Measurements from ENCODE around the gene PLEKHG2. TPM values are rescaled to one million over a fixed set of nuclear protein-coding genes. Genes with fewer than 3 reads are reported as not detected.

Gene PLEKHG2
- total RNA-seq, 1 donor from 2014 or later, result 22.3 TPM

- TF ChIP-seq, protein P1, sequence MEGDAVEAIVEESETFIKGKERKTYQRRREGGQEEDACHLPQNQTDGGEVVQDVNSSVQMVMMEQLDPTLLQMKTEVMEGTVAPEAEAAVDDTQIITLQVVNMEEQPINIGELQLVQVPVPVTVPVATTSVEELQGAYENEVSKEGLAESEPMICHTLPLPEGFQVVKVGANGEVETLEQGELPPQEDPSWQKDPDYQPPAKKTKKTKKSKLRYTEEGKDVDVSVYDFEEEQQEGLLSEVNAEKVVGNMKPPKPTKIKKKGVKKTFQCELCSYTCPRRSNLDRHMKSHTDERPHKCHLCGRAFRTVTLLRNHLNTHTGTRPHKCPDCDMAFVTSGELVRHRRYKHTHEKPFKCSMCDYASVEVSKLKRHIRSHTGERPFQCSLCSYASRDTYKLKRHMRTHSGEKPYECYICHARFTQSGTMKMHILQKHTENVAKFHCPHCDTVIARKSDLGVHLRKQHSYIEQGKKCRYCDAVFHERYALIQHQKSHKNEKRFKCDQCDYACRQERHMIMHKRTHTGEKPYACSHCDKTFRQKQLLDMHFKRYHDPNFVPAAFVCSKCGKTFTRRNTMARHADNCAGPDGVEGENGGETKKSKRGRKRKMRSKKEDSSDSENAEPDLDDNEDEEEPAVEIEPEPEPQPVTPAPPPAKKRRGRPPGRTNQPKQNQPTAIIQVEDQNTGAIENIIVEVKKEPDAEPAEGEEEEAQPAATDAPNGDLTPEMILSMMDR (conservative IDR thresholded peaks at IDR 0.05; ENCODE audit: low read depth, low read length), result no peak
- no peak for DNase-seq (ENCODE audit: low read depth)
- peak overlapping the region; percentile 80 for H3K4me3 ChIP-seq (ENCODE audit: low read depth, low read length)
These were observed 3.9 kb upstream of the PLEKHG2 start for GRCh38 chr19:39408392-39409207.

DNA sequence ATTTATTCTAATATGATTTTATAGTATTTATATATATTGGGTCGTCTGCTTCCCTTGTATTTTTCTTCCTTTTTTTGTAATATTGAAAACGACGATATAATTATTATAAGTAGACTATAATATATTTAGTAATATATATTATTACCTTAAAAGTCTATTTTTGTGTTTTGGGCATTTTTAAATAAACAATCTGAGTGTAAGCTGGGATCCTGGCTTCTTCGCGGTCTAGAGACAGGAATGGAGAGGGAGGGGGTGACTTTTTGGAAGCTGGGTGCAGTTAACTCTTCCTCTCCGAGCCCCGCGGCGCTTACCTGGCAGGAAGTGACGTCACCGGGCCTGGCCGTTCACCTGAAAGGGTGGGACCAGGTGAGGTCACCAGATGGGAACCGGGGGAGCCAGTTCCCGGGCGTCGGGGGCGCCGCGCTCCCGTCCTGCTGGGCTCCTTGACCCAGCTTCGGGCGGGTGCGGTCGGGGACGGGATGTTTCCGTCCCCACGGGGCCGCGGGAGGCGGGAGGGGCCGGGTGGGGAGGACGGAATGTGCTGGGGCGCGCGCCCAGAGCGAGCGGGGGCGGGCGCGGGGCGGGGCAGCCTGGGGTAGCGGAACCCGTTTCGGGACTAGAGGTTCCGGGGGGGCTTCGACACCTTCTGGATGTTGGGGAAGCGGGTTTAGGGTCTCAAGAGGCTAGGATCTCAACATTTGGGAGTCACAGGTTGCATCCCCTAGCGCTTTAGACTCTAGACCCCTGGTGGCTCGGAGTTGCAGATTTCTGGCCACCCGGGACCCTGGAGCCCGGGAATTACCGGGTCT lies 3.1 kb upstream of the PLEKHG2 start:
- TF ChIP-seq, protein P1 (conservative IDR thresholded peaks at IDR 0.05; ENCODE audit: low read depth, low read length), result no peak
- peak overlapping the region; percentile 80 for H3K4me3 ChIP-seq (ENCODE audit: low read depth, low read length)
- DNase-seq (ENCODE audit: low read depth), result no peak

DNA sequence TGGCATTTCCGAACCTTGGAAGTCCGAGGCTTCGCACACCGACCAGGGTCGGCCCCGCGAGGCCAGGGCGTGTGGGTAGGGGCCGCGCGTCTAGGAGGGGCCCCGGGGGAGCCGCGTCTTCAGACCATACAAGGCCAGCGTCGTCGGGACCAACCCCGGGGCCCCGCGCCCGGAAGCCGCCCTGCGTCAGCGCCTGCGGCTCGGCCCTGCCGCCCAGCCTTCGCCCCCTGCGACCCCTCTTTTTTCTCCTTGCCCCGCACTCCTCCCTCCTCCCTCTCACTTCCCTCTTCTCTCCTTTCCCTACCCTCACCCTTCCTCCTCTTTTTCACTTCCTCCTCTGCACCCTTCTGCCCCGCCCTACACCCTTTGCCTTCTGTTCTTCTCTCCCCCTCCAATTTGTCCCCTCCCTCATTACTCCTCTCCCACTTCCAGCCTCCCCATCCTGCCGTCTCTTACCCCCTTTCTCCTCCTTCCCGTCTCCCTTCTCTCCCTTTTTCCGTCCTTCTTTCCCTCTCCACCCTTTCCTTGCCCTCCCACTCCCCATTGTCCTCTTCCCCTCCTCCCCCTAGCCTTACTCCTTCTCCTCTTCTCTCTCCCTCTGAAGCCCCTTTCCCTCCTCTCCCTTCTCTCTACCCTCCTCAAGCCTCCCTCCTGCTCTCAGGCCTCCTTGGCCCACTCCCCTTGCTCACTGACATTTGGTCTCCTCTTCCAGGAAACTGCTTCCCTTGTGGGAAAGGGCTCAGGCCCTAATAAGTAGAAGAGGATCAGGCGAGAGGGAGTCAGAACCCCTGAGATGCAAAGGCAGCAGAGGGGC lies 2.2 kb upstream of the PLEKHG2 start:
- H3K4me3 ChIP-seq (ENCODE audit: low read depth, low read length), result peak overlapping the region; percentile 80
- DNase-seq (ENCODE audit: low read depth), result no peak
- TF ChIP-seq, protein P1 (conservative IDR thresholded peaks at IDR 0.05; ENCODE audit: low read depth, low read length), result no peak

DNA sequence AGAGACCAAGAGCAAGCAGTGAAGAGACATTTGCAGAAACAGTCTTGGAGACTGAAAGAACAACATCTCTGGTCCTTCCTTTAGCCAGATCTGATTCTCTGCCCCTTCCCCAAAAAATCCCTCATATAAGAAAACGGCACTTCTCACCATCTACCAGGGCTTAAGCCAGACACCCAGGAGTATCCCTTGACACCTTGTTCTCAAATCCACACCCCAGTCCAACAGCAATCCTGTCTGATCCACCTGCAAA lies 1.7 kb upstream of the PLEKHG2 start:
- TF ChIP-seq, protein P1 (conservative IDR thresholded peaks at IDR 0.05; ENCODE audit: low read depth, low read length), result no peak
- no peak for DNase-seq (ENCODE audit: low read depth)
- H3K4me3 ChIP-seq (ENCODE audit: low read depth, low read length), result peak overlapping the region; percentile 80

DNA sequence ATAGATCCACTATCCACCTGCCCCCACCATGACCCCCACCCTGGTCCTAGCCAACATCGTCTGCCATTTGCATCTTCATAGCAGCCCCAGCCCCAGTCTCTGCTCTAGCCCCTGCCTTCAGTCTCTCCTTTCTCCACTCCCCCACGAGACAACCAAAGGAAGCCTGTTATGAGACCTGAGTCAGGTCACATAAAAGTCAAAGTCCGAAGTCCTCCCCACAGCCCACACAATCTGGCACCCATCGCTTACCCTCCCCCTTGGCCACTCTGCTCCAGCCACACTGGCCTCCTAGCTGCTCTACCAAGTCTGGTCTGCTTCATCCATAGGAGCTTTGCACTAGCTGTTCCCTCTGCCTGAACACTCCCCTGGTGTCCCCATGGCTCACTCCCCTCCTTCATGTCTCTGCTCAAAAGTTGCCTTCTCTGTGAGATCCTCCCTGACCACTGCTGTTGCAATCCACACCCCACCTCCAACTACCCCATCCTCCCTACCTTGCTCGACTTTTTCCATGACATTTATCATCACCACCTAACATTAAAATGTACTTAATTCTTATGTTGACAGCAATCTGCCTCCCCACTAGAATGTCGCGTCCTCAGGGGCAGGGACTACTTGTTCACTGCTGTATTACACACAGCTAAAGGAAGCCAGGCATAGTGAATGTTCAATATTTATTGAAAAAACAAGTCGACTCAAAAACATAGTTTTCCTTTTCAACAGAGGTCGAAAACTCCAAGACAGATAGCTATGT lies 1.2 kb upstream of the PLEKHG2 start:
- peak overlapping the region; percentile 80 for H3K4me3 ChIP-seq (ENCODE audit: low read depth, low read length)
- TF ChIP-seq, protein P1 (conservative IDR thresholded peaks at IDR 0.05; ENCODE audit: low read depth, low read length), result no peak
- no peak for DNase-seq (ENCODE audit: low read depth)

GRCh38 chr19:39411832-39412099 lies 703 bp upstream of the PLEKHG2 start:
- peak overlapping the region; percentile 14 for H3K4me3 ChIP-seq (ENCODE audit: low read depth, low read length)
- TF ChIP-seq, protein P1 (conservative IDR thresholded peaks at IDR 0.05; ENCODE audit: low read depth, low read length), result peak; percentile 97
- peak; percentile 82 for DNase-seq (ENCODE audit: low read depth)

Measured in epithelial cell of proximal tubule (primary cell).